Measurements from ENCODE around the gene ATG12.

The ATG12 gene

DNA sequence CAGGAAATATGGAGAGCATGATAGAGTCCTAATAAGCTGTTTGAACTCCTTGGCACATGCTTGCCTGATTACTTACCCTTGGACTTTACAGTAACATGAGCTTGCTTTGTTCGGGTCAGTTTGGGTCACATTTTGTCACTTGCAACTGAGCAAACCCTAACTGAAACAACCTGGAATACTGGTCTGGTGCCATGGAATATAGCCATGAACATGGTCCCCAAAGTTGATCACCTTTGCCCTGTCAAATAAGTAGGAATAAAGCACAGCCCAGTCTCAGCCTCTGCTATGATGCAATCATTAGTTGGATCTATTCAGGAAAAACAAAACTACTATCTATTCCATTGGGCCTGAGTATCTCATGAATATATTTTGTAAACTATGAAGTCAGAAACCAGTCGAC, 43.1 kb downstream of the ATG12 start:
- no peaks in the 10 kb centered on the region for H3K36me3 ChIP-seq (ENCODE audit: insufficient read depth, low read length)
- no peaks in the 10 kb centered on the region for H3K79me2 ChIP-seq (ENCODE audit: insufficient read depth, low read length)
- H3K4me3 ChIP-seq (ENCODE audit: low read depth, low read length, poor library complexity, severe bottlenecking): no peak overlapping the region
- no peaks in the 10 kb centered on the region for H3K4me1 ChIP-seq (ENCODE audit: insufficient read depth, low read length, severe bottlenecking)
- no peaks in the 10 kb centered on the region for H3K27me3 ChIP-seq (ENCODE audit: insufficient read depth, low read length)
- no peaks in the 10 kb centered on the region for H3K9me2 ChIP-seq (ENCODE audit: low read depth, low read length)
- H3K4me2 ChIP-seq (ENCODE audit: low read length): no peak overlapping the region
- no peak overlapping the region for H3K27ac ChIP-seq (ENCODE audit: low read depth, low read length, poor library complexity, severe bottlenecking)
- no peaks in the 10 kb centered on the region for H3F3A ChIP-seq (ENCODE audit: insufficient read depth, low read length)
- H2AFZ ChIP-seq (ENCODE audit: low read length): no peak overlapping the region
- H3K9me3 ChIP-seq (ENCODE audit: low read length): no peaks in the 10 kb centered on the region
- no peak for TF ChIP-seq EZH2 (IDR thresholded peaks at IDR 0.05; ENCODE audit: borderline replicate concordance, low read length)
- TF ChIP-seq, protein P1, sequence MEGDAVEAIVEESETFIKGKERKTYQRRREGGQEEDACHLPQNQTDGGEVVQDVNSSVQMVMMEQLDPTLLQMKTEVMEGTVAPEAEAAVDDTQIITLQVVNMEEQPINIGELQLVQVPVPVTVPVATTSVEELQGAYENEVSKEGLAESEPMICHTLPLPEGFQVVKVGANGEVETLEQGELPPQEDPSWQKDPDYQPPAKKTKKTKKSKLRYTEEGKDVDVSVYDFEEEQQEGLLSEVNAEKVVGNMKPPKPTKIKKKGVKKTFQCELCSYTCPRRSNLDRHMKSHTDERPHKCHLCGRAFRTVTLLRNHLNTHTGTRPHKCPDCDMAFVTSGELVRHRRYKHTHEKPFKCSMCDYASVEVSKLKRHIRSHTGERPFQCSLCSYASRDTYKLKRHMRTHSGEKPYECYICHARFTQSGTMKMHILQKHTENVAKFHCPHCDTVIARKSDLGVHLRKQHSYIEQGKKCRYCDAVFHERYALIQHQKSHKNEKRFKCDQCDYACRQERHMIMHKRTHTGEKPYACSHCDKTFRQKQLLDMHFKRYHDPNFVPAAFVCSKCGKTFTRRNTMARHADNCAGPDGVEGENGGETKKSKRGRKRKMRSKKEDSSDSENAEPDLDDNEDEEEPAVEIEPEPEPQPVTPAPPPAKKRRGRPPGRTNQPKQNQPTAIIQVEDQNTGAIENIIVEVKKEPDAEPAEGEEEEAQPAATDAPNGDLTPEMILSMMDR (IDR thresholded peaks at IDR 0.05; ENCODE audit: low read length): no peak
- no peaks in the 10 kb centered on the region for H4K20me1 ChIP-seq (ENCODE audit: insufficient read depth, low read length)
- H3K9ac ChIP-seq (ENCODE audit: low read length): no peak overlapping the region

DNA sequence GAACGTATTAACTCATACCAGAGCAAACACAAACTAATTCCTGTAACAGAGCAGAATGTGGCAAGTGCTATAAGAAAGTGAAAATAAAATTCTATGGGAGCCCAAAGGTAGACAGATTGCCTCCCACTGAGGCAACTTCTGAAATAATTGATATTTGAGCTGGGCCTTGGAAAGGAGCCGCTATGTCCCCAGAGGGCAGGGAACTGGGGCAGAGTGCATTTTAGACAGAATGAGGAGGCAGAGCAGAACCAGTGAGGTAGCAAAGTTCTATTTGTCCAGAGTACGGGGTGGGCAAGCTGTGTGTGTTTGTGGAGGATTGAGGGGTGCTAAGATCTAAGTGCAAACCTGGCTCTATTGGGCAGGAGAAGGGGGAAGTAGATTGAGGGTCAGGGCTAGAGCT, 44.7 kb downstream of the ATG12 start:
- no peaks in the 10 kb centered on the region for H3K4me1 ChIP-seq (ENCODE audit: insufficient read depth, low read length, severe bottlenecking)
- no peaks in the 10 kb centered on the region for H3F3A ChIP-seq (ENCODE audit: insufficient read depth, low read length)
- no peaks in the 10 kb centered on the region for H3K79me2 ChIP-seq (ENCODE audit: insufficient read depth, low read length)
- H4K20me1 ChIP-seq (ENCODE audit: insufficient read depth, low read length): no peaks in the 10 kb centered on the region
- TF ChIP-seq, protein P1 (IDR thresholded peaks at IDR 0.05; ENCODE audit: low read length): no peak
- no peak for TF ChIP-seq EZH2 (IDR thresholded peaks at IDR 0.05; ENCODE audit: borderline replicate concordance, low read length)
- no peaks in the 10 kb centered on the region for H3K9me3 ChIP-seq (ENCODE audit: low read length)
- H3K27me3 ChIP-seq (ENCODE audit: insufficient read depth, low read length): no peaks in the 10 kb centered on the region
- H3K27ac ChIP-seq (ENCODE audit: low read depth, low read length, poor library complexity, severe bottlenecking): no peak overlapping the region
- no peaks in the 10 kb centered on the region for H3K9me2 ChIP-seq (ENCODE audit: low read depth, low read length)
- no peak overlapping the region for H2AFZ ChIP-seq (ENCODE audit: low read length)
- no peak overlapping the region for H3K9ac ChIP-seq (ENCODE audit: low read length)
- no peaks in the 10 kb centered on the region for H3K36me3 ChIP-seq (ENCODE audit: insufficient read depth, low read length)
- H3K4me3 ChIP-seq (ENCODE audit: low read depth, low read length, poor library complexity, severe bottlenecking): no peak overlapping the region
- H3K4me2 ChIP-seq (ENCODE audit: low read length): no peak overlapping the region

DNA sequence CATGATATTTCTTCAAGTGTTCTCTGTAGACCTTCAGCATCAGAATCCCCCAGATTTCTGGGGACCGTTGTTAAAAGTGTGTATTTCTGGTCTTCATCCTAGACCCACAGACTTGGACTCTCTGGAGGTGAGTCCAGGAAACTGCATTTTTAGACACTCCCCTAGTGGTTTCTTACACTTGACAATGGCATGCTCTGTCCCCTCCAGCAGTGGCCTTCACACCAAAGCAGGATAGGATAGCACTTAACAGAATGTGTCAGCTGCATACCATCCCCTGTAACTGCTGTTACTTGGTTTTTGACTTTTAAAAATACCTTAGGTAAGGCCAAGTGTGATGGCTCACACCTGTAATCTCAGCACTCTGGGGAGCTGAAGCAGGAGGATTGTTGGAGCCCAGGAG, 45.7 kb downstream of the ATG12 start:
- Histone ChIP-seq H3K9me3 (ENCODE audit: low read length) (no peaks in the 10 kb centered on the region), H3K9me2 (ENCODE audit: low read depth, low read length) (no peaks in the 10 kb centered on the region), H3K4me3 (ENCODE audit: low read depth, low read length, poor library complexity, severe bottlenecking) (no peak overlapping the region), H3F3A (ENCODE audit: insufficient read depth, low read length) (no peaks in the 10 kb centered on the region), H3K27me3 (ENCODE audit: insufficient read depth, low read length) (no peaks in the 10 kb centered on the region), H4K20me1 (ENCODE audit: insufficient read depth, low read length) (no peaks in the 10 kb centered on the region), H2AFZ (ENCODE audit: low read length) (no peak overlapping the region), H3K9ac (ENCODE audit: low read length) (no peak overlapping the region), H3K4me1 (ENCODE audit: insufficient read depth, low read length, severe bottlenecking) (no peaks in the 10 kb centered on the region), H3K36me3 (ENCODE audit: insufficient read depth, low read length) (no peaks in the 10 kb centered on the region), H3K79me2 (ENCODE audit: insufficient read depth, low read length) (no peaks in the 10 kb centered on the region), H3K27ac (ENCODE audit: low read depth, low read length, poor library complexity, severe bottlenecking) (no peak overlapping the region), H3K4me2 (ENCODE audit: low read length) (no peak overlapping the region)
- TF ChIP-seq EZH2 (IDR thresholded peaks at IDR 0.05; ENCODE audit: borderline replicate concordance, low read length): no peak
- TF ChIP-seq, protein P1 (IDR thresholded peaks at IDR 0.05; ENCODE audit: low read length): no peak

Measured in OCI-LY1 (cell line).